Iris pigment epithelial cell (primary cell): ENCODE data around the gene DTD2.
"Not testable (repeated sequence)": the region's sequence is repeated elsewhere in the genome, so short reads cannot be mapped to it uniquely, and the experiment has no call there.

ENCODE experiments used
- DNase-seq: peaks from one replicate; pipeline ENCODE4 v3.0.0-alpha.2; 2011; ENCODE audit warnings: low read depth

Gene DTD2

GRCh38 chr14:31441273-31442111, 15.8 kb downstream of the DTD2 start:
- DNase-seq, result peak; percentile 88

DNA sequence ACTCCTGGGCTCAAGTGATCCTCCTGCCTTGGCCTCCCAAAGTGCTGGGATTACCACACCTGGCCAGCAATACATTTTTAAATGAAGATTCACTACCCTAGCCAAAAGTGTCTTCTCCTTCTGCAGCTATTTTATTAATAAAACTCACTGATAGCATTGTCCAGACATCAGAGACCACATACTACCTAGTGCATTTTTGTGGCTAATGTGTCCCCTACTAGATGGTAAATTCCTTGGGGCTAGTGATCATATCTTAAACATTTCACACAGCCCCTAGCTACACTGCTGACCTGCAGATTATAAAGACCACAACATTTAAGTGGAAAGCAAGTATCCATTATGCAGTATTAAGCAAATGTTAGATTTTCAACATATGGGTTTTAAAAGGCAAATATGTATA, 17.0 kb downstream of the DTD2 start:
- DNase-seq, result no peak

DNA sequence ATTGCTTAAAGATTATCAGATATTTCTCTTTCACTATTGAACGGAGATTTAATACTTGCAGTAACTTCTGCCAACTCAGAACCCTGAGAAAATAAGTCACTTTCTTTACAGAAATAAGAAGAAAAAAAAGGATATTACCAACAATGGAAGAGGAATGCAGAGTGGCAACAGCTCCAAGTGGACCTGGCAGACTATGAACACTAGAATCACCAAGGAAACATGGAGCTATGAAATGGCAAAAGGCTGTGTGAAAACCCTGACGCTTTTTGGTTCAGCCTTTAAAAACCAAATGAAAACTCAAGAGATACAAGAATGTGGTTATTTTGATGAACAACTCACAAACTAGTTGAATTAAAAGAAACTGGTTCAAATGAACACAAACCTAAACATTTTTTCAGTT, 17.7 kb downstream of the DTD2 start:
- DNase-seq, result no peak

DNA sequence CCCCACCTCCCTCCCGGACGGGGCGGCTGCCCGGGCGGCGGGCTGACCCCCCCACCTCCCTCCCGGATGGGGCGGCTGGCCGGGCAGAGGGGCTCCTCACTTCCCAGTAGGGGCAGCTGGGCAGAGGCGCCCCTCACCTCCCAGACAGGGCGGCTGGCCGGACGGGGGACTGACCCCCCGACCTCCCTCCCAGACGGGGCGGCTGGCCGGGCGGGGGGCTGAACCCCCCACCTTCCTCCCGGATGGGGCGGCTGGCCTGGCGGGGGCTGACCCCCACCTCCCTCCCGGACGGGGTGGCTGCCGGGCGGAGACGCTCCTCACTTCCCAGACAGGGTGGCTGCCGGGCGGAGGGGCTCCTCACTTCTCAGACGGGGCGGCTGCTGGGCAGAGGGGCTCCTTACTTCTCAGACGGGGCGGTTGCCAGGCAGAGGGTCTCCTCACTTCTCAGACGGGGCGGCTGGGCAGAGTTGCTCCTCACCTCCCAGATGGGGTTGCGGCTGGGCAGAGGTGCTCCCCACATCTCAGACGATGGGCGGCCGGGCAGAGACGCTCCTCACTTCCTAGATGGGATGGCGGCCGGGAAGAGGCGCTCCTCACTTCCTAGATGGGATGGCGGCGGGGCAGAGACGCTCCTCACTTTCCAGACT, 20.1 kb downstream of the DTD2 start:
- DNase-seq, result not testable (repeated sequence)

DNA sequence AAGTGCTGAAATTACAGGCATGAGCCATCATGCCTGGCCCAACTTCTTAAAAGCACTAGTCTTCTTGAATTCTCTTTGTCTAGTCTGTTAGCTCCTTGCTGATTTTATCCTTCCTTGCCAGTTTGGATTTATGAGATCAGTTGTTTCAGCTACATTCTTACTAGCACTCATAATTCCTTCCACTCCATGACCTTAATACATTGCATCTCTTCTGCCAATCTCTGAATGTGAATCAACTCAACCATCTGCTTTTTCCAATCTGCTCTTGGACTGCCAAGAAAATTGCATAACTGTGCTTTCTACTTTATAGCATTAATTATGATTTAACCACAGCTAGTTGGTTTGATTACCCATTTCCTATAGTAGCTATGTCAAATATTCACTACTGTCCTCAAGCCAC, 22.0 kb downstream of the DTD2 start:
- DNase-seq, result peak; percentile 80

GRCh38 chr14:31430634-31431264, 26.6 kb downstream of the DTD2 start:
- no peak for DNase-seq

DNA sequence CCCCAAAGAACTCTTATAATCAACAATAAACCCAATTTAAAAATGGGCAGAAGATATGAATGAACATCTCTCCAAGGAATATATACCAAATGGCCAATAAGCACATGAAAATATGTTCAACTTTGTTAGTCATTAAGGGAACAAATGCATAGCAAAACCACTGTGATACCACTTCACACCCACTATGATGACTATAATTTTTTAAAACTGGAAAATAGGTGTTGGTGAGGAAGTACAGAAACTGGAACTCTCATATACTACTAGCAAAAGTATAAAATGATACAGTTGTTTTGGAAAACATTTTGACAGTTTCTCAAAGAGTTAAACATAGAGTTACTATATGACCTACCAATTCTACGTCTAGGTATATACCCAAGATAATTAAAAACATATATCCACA, 27.5 kb downstream of the DTD2 start:
- no peak for DNase-seq

- no peak for DNase-seq
These were observed 29.3 kb downstream of the DTD2 start for GRCh38 chr14:31428011-31428410.

GRCh38 chr14:31426663-31427062, 30.6 kb downstream of the DTD2 start:
- no peak for DNase-seq

GRCh38 chr14:31425905-31426304, 31.4 kb downstream of the DTD2 start:
- no peak for DNase-seq

DNA sequence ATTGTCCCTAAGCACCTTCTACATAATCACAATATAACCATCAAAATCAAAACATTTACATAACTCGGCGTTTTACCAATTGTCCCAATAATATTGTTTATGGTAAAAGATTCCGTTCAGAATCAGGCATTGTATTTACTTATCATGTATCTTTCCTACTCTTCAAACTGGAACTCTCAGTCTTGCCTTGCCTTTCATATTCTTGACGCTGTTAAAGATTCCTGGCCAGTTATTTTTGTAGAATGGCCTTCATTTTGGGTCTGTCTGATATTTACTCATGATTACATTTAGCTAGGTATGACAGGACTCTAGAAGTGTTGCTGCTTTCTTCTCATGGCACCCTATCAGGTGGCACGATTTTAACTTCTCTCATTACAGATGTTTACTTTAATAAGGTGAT, 36.1 kb downstream of the DTD2 start:
- DNase-seq, result no peak

DNA sequence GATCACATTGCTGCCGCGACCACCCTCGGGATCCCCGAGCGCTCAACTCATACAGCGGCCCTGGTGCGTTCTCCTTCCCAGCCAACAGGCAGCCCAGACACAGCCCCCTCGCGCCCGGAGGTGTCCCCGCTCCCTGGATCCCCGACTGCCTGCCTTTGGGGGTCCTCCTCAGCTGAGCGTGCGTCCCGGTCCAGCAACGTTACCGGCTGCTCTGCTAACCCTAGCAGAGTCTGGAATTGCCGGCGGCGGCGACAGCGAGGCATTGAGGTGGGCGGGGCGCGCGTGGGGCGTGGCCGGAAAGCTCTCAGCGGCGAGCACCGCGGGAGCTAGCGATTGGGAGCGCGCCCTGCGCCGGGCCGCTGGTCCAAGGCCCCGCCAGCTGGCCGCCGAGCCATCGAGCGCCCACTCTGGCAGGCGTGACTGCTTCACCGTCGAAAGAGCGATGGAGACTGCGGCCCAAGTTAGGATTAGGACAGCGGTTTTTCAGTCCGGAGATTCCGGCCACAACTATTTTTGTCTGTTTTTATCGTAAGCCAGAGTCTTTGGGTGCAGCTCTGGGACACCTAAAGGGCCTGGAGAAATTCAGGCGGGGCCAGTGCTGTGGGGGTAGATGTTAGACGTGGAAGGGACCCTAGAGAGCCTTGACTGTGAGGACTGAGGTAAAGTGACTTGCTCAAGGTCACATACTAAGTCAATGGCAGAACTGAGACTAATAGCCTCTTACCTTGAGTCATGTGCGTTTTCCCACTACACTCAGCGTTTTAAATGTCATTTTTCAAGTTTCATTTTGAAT, 36.8 kb downstream of the DTD2 start, which contains the start of gene HEATR5A:
TSS of gene HEATR5A (minus strand) at position 232 of the 793 bp plus-strand sequence. CDS start 17,575 bp downstream, outside the sequence.
- DNase-seq, result peak; percentile 98

DNA sequence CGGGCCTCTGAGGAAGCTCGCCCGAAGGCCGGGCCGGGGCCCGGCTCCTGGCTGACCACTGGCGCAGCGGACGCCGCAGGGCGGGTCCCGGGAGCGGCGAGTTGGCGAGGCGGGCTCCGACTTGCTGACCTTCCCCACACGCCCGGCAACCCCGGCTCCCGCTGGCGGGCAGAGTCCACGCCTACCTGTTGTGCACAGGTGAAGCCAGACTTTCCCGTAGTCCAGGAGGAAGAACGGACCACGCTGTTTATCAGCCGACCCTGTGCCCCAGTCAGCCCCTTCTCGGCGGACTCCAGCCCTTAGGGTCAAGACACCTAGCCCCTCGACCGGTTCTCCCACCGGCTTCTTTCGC, 37.4 kb downstream of the DTD2 start:
- peak; percentile 58 for DNase-seq

GRCh38 chr14:31419179-31419966, 37.9 kb downstream of the DTD2 start:
- peak; percentile 17 for DNase-seq

- no peak for DNase-seq
These were observed 38.9 kb downstream of the DTD2 start for GRCh38 chr14:31418440-31418839.

DNA sequence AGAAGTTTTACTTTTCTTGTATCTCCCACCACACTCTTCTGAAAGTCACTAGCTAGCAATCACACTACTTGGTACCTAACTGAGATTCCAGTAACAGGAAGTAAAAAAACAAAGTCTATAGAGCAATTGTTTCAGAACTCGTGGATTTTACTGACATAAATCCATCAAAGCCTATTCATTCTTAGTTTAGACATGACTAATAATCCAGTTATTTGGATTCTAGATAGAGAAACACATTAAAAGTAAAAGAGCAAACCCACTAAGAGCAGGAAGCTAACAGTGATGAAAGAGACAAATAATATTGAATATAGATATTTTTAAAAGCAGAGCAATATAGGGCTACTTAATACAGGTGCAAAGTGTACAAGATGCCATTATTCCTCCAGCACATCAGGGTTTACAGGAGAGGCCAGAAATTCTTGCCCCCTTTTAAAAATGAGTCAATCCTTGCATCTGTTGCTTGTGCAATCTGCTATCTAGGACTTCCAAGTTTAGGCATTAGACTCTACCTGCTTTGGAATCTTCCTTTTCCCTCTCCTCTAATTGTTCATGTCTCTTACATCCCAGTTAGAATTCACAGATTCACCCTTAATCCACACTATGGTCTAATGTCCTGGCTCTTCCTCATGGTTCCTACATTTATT, 43.0 kb downstream of the DTD2 start:
- DNase-seq, result peak; percentile 49

- DNase-seq, result peak; percentile 73
These were observed 46.0 kb downstream of the DTD2 start for GRCh38 chr14:31411218-31411727.

DNA sequence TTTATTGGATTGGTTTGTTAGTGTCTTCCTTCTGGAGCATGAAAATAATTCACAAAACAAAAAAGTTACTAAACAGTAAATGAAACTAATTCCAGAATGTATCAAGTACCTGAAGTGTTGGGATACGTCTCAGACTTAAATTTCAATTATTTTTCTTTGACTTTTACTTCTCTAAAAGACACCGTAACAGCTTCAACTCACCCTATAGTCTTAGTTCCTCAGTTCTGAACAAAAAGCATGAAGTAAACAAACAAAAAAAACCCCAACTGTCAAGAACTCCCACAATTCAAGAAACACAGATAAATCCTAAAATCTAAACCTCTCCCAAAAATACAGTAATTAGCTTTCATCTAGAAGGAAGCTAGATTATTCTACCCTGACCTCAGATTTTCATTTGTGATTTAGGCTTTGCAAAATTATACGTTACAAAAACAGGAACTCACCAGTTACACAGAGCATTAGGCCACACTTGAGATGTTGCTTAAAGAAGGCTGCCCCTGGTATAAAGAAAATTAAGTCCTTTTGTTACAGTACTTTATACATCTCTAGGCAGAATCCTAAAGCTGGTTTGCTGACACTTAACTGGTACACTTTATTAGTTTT, 47.2 kb downstream of the DTD2 start:
- no peak for DNase-seq

DNA sequence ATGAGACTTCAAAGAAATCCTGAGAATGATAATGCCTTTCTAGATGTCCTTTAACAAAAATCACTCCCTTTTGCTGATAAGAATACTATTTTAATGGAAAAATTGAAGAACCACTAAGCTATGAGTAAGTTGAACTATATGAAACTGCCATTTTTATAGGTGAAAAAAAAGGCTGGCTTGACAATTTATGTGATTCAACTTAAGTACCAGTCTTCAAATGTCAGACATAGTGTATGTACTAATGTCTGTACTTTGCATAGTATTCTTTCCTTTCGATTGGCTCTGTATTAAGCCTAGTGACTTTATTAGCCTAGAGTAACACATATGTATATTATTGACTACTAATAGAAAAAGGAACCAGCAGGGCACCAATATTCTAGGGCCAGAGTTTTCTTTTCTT, 48.9 kb downstream of the DTD2 start:
- DNase-seq, result no peak

DNA sequence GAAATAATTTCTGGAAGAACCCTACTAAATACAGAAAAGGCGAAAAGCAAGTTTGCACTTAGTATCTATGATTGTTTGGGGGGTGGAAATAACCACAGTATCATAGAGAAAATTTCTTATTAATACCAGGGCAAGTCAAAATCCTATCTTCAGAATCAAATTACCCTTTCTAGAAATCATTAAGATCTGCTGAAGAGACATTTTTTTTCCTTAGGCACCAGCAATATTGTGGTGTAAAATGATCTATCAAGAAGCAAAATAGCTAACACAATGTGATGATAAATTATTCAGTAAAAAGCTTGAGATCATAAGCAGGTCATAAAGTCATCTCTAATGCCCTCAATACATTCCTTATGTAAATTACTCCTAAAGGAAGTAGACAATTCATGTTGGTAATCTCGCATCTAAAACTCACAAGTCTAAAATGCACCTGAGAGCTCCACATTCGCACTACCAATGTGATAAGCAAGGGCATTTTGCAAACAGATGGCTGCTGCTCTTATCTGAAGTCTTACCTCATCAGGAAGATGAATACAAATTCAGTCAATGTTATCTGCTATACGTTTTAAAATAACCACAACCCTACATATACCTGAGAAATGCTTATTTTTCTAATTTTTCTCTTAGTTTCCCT, 51.6 kb downstream of the DTD2 start:
- DNase-seq, result no peak
